ENCODE measurements around the gene GDF7. TPM values are rescaled to one million over a fixed set of nuclear protein-coding genes. Genes with fewer than 3 reads are reported as not detected.

Gene GDF7
- total RNA-seq, 2 experiments from 2014 or later, result 0.06 TPM

DNA sequence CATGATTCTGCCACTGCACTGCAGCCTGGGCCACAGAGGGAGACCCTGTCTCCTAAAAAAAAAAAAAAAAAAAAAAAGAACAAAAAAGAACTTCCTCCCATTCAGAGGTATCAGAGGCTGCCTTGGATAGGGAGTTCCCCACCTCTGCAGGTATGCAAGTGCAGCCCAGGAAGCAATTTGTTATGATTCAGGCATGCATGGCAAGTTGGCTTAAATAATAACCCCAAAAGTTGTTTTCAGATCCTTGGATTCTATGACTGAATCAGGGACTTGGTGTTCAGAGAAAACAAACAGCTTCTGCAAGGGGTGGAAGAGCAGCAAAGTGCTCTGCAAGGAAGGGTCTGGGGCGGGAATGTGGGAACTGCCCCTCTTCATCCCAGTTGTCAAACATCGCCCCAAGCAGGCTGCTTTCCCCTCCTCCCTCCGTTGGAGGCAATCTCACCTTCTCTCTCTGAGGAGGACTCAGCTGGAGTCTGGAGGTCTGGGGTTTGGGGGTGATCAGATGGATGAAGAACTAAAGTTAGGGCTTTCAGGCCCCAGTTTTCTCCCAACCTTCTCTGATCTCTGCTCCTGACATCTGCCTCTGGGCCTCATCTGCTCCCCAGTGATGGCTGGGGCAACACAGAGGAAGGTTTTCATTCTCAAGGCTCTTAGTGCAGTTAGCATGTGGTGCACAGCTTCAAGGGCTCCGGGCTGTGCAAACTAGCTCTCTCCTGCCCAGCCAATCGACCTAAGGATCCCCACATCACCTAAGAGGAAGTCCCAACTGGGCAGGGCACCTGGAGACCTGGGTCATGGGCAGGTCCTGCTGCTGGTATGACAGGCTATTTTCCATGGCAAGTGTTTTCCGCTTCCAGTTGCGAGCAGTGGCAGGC lies 3.5 kb upstream of the GDF7 start:
- POLR2A ChIA-PET, result interaction anchor here (0.6 kb wide), 1 partner anchor 158 kb away, joined by 5 read pairs; no protein-coding TSS in a partner anchor
- no peak overlapping the region for H3K4me3 ChIP-seq (ENCODE audit: low read depth, low read length, poor library complexity, severe bottlenecking)
- no peak overlapping the region for H2AFZ ChIP-seq (ENCODE audit: low read length)
- no peak for TF ChIP-seq EZH2phosphoT487 (IDR thresholded peaks at IDR 0.05; ENCODE audit: borderline replicate concordance, low read depth, low read length)
- TF ChIP-seq, protein P1, sequence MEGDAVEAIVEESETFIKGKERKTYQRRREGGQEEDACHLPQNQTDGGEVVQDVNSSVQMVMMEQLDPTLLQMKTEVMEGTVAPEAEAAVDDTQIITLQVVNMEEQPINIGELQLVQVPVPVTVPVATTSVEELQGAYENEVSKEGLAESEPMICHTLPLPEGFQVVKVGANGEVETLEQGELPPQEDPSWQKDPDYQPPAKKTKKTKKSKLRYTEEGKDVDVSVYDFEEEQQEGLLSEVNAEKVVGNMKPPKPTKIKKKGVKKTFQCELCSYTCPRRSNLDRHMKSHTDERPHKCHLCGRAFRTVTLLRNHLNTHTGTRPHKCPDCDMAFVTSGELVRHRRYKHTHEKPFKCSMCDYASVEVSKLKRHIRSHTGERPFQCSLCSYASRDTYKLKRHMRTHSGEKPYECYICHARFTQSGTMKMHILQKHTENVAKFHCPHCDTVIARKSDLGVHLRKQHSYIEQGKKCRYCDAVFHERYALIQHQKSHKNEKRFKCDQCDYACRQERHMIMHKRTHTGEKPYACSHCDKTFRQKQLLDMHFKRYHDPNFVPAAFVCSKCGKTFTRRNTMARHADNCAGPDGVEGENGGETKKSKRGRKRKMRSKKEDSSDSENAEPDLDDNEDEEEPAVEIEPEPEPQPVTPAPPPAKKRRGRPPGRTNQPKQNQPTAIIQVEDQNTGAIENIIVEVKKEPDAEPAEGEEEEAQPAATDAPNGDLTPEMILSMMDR (conservative IDR thresholded peaks at IDR 0.05; ENCODE audit: low read length), result no peak
- H3K9me3 ChIP-seq (ENCODE audit: low read length), result no peaks in the 10 kb centered on the region
- intact Hi-C loops (cut with micrococcal nuclease; ENCODE audit: unreplicated experiment), result loop anchor here (5.0 kb wide), 3 partner anchors 159 to 454 kb away; partner anchors contain the start of gene LDAH
- no TSS peak for BruUV-seq (replicated peaks)
- no peaks in the 10 kb centered on the region for H3K9me2 ChIP-seq (ENCODE audit: insufficient read depth, low read length)
- H3K4me2 ChIP-seq (ENCODE audit: low read length), result no peak overlapping the region
- H3K79me2 ChIP-seq (ENCODE audit: insufficient read depth, low read depth, low read length), result no peaks in the 10 kb centered on the region
- CTCF ChIA-PET (ENCODE audit: unreplicated experiment), result interaction anchor here (0.7 kb wide), 1 partner anchor 12 kb away, joined by 3 read pairs; no protein-coding TSS in a partner anchor
- peaks cover 7% of the 10 kb centered on the region for H3K4me1 ChIP-seq (ENCODE audit: insufficient read depth, low read length, poor library complexity, severe bottlenecking)
- H3K36me3 ChIP-seq (ENCODE audit: insufficient read depth, low read length), result no peaks in the 10 kb centered on the region
- H3K27ac ChIP-seq (ENCODE audit: low read depth, low read length, poor library complexity, severe bottlenecking), result no peak overlapping the region
- no peak for DNase-seq (ENCODE audit: low spot score)
- no peaks in the 10 kb centered on the region for H4K20me1 ChIP-seq (ENCODE audit: insufficient read depth, low read length)

GRCh38 chr2:20664071-20664390 lies 2.9 kb upstream of the GDF7 start:
- H3K27ac ChIP-seq (ENCODE audit: low read depth, low read length, poor library complexity, severe bottlenecking), result no peak overlapping the region

More at GRCh38 chr2:20664071-20664390, 2.9 kb upstream of the GDF7 start:
- intact Hi-C loops (cut with micrococcal nuclease; ENCODE audit: unreplicated experiment), result loop anchor here (5.0 kb wide), 3 partner anchors 158 to 453 kb away; partner anchors contain the start of gene LDAH
- no peak for TF ChIP-seq EZH2phosphoT487 (IDR thresholded peaks at IDR 0.05; ENCODE audit: borderline replicate concordance, low read depth, low read length)
- TF ChIP-seq, protein P1 (conservative IDR thresholded peaks at IDR 0.05; ENCODE audit: low read length), result no peak
- ChIA-PET CTCF (ENCODE audit: unreplicated experiment) (interaction anchor here (0.7 kb wide), 1 partner anchor 12 kb away, joined by 3 read pairs; no protein-coding TSS in a partner anchor), POLR2A (no interaction called here)
- no peaks in the 10 kb centered on the region for H3K9me3 ChIP-seq (ENCODE audit: low read length)
- H3K4me3 ChIP-seq (ENCODE audit: low read depth, low read length, poor library complexity, severe bottlenecking), result no peak overlapping the region
- H3K36me3 ChIP-seq (ENCODE audit: insufficient read depth, low read length), result no peaks in the 10 kb centered on the region
- no peaks in the 10 kb centered on the region for H3K9me2 ChIP-seq (ENCODE audit: insufficient read depth, low read length)
- no peak for DNase-seq (ENCODE audit: low spot score)
- no peaks in the 10 kb centered on the region for H3K79me2 ChIP-seq (ENCODE audit: insufficient read depth, low read depth, low read length)
- H3K4me1 ChIP-seq (ENCODE audit: insufficient read depth, low read length, poor library complexity, severe bottlenecking), result peaks cover 7% of the 10 kb centered on the region
- H3K4me2 ChIP-seq (ENCODE audit: low read length), result no peak overlapping the region
- no peak overlapping the region for H2AFZ ChIP-seq (ENCODE audit: low read length)
- H4K20me1 ChIP-seq (ENCODE audit: insufficient read depth, low read length), result no peaks in the 10 kb centered on the region
- BruUV-seq (replicated peaks), result no TSS peak

Data from OCI-LY7 (cell line).